Activated CD4-positive, alpha-beta T cell treated with anti-CD3 and anti-CD28 coated beads for 1 hour (primary cell): ENCODE data around the gene MICAL3.

Experiments used
- DNase-seq: peaks from one replicate; pipeline ENCODE4 v3.0.0-alpha.2; 2020

MICAL3 gene

DNA sequence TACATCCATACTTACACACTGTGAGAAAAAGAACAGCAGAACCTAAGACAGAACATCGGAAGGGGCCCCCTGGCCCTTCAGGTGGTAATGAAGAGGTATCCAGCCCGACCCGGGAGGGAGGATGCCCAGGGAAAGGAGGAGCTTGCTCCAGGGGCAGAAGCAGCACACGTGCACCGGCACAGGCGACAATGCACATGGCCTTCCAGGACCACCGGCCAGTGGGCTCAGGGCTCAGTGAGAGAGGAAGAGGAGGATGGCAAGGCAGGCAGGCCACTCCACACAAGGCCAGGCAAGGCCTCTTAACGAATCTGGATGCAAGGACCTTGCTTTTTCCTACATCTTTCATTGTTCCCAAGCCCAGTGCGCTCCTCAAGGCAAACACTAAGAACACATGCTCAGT is 52.6 kb downstream of the MICAL3 start:
- no peak for DNase-seq

DNA sequence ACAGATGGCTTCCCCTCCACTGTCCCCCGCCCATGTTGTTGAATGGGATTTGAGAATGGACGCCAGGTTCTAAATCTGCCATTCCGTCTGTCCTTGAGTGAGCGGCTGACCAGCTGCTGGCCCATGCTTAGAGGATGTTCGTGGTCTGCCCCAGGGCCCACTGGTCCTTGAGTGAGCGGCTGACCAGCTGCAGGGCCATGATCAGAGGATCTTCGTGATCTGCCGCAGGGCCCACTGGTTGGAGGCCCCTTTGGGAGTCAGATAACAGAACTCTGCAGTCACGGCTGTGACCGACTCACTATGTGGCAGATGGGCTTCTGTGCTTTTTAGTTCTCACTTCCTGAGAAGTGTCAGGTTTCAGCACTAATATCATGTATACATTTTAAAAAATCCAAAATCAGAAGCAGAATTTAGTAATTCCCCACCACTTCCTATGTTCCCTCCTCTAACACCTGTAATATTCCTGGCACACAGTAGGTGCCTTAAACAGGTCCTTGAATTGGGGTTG is 54.1 kb downstream of the MICAL3 start:
- no peak for DNase-seq

DNA sequence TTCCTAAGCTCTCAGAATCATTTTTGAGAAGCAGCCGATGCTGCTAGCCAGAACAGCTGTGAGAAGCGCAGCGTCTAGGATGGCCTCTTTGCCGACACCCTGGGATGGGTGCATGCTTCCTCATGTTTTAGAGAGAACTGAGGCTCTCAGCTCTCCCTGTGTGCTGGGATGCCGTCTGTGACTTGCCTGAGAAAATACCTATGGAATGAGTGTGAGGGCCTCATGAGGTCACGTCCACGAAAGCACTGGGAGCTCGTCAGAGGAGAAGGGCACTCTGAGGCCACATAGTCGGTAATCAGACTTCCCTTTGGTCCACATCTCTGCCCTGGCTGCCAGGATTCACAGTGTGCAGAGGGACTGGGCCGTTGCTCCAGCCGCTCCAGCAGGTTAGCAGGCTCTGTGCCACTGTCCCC is 54.7 kb downstream of the MICAL3 start:
- DNase-seq = no peak

DNA sequence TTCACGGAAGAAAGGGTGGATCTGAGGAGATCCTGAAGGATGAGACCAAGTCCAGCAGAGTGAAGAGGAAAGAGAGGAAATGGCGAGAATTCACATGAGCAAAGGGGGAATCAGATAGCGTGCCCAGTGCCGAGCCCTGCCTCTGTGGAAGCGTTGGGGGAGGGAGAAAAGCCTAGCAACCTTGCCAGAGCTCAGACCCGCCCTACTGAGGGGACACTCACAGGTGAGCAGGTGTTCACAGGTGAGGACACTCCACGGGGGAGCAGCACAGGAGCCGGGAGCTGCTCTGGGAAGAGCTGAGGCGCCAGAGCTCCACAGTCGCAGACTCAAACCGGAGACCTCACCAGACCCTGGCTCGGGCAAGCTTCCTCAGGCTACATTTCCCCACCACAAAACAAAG is 56.2 kb downstream of the MICAL3 start:
- DNase-seq = no peak

DNA sequence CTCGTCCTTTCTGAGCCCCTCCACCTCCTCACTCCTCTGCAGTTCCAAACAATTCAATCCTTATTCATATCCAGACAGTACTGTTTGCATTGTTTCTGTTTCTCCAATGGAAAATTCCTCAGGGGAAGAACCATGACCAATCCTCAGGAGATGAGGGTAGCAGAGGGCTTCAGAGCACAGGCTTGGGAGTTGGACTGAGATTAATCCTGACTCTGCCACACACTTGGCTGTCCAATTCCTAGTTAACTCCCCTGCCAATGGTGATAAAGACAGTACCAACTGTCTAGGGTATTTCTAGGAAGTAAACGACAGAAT is 58.0 kb downstream of the MICAL3 start:
- no peak for DNase-seq

DNA sequence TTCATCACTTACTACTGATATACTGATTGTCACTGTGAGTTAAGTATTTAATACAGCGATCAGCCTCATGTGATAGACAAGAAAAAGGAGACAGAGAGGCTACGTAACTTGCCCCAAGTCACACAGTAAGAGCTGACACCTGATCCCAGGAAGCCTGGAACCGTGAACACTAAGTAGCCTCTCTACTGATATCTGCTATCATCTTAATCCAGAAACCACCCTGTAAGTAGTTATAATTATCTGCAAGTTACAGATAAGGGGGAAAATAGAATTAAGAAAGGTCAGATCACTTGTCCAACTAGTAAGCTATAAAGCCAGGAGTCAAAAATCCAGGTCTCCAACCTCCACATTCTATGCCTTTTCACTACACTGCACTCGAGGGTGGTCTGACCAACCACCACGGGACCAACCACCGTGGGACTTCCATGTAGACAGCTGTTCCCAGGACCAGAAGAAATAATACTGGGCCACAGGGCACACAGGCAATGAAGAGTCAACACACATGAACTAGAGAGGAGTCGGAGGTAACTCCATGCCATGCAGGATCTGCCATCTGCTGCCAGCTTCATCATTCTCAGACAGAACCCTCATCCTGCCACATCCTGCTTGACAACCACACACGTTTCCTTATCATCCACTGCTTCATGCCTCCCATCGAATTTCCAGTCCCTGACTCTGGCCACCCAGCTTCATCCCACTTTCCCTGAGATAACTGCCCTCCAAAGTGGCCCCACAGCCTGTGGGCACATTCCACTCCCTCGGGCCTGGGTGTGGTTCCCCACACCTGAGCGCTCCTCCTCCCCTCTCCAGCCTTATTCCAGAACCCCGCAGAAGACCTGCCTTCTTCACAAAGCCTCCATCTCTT is 58.6 kb downstream of the MICAL3 start:
- no peak for DNase-seq

DNA sequence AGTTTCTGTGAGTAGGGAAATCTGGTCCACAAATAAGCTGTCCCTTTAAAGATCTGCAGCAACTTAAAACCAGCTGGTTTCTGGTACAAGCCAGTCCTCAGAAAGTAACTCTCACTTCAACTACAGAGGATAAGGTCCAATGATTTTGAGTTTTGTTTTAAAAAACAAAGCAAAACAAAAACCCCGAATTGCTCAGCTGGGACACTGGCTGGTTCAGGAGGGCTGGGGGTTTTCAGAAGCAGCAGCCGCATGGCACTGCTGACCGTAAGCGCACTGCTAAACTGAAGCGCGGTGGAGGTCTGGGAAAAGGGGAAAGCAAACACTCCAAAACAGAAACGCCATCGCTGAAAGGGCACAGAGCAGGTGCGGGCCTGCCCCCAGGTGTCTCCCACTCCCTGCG is 59.7 kb downstream of the MICAL3 start:
- no peak for DNase-seq

DNA sequence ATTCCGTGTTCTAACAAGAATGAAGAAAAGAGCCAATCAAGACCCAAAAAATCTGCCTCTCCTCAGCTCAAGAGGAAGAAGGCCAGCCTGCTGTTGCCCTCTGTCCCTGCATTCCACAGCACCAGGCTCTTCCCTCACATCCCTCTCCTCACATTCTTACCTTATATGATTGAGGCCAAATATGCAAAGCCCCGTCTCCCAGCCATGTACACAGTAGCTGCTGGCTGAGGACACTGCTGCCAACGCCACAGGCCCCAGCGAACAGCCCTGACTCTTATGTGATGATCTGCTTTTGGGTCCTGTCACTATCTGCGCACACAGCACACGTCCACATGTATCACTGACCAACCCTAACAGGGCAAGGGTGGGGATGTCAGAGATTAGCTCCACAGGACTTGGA is 60.2 kb downstream of the MICAL3 start:
- DNase-seq = no peak

DNA sequence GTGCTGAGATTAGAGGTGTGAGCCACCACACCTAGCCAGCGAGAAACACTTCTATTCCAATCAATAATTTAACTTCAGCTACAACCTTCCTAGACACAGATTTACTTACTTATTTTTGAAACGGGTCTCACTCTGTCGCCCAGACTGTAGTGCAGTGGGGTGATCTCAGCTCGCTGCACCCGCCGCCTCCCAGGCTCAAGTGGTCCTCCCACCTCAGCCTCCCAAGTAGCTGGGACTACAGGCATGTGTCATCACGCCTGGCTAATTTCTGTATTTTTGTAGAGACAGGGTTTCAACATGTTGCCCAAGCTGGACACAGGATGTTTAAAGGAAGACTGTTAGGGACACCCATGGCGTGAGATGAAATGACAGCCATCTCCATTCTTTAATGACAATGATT is 61.3 kb downstream of the MICAL3 start:
- DNase-seq = no peak

DNA sequence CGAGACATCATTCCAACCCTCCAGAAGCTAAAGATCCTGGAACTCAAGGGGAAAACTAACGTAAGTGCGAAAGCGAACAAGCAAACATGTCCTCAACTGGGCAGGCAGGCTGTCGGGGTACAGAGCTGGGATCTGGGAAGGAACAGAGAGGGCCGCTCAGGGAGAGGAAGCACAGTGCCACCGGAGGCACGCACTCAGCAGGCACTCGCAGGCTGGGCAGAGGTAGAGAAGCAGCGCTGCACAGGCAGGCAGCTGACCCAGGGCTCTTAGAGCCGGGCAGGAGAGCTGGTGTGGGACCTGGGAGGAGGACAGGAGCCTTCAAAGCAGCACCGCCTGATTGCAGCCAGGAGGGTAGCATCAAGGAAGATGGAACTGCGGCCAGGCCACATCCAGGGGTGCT is 62.2 kb downstream of the MICAL3 start:
- no peak for DNase-seq

DNA sequence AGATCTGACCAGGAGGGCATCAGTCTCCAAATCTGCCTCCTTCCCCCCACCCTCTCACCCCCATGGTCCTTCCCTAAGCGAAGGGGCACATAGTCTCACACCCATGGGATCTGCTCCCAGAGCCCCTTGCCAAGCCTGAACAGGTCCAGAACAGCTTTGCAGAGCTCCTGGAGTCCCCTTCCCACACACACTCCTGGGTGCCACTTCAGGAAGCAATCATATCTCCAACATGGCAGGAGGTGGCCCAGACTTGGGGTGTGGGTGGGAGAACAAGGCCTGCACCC is 63.0 kb downstream of the MICAL3 start:
- no peak for DNase-seq

DNA sequence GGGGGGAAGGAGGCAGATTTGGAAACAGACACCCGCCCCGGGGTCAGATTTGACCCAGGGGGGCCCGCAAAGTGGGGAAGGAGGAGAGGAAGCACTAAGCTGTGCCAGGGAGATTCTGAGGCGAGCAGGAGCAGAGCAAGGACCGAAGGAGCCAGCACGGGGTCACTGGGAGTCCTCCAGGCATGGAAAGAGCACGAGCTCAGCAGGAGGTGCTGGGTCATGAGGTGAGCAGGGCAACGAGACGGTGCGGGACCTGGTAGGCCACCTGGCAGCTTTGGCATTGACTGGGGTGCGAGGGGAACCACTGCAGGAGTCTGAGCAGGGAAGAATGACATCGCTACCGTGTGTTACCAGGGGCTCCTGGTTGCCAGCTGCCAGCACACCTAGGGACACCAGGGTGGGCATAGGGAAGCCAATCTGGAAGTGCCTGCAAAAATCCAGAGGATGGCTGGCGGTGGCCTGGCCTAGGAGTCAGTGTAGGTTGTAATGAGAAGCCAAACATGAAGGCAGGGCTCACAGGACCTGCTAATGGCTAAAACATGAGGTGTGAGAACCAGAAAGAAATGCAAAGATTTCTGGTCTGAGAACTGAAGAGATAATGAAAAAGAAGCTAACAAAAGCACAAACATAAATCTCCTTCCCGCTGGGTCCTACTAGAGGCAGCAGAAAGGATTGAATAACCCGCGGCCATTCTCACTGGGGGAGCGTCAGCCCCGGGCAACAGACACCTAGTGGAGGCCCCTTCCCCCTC is 63.5 kb downstream of the MICAL3 start:
- DNase-seq = no peak

DNA sequence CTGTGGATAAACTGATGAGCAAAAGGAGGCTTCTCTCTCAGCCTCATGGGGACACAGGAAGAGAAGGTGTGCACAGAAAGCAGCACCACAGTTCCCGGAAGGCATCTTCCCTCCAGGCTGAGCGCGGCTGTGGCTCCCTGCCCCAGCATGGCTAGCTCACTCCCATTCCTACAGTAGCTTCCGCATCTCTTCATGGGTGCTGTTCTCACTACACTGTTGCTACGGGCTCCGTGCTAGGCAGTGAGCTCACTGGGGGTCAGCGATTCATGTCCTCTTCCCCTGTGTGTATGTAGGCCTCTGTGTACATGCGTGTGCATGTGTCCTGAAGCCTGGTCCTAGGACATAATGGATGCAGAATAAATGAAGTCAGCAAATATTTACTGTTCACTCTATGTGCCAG is 64.3 kb downstream of the MICAL3 start:
- no peak for DNase-seq

DNA sequence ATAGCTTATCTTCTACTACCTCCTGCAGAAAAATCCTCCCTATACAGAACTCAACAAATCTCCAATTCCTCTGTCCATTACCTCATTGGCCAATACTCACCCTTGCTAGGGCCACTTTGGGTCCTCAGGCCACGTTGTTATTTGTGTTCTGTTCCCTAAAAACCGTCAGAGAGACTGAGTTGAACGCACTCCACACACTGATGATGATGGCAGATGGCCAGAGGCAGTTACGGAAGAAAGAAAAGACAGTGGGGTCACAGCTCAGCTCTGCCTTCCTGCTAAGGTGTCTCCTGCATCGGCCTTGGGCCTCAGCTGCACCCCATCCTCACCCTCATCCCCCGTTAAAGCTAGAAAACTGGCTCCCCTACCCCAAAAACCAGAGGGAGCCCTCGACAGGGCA is 66.2 kb downstream of the MICAL3 start:
- no peak for DNase-seq

DNA sequence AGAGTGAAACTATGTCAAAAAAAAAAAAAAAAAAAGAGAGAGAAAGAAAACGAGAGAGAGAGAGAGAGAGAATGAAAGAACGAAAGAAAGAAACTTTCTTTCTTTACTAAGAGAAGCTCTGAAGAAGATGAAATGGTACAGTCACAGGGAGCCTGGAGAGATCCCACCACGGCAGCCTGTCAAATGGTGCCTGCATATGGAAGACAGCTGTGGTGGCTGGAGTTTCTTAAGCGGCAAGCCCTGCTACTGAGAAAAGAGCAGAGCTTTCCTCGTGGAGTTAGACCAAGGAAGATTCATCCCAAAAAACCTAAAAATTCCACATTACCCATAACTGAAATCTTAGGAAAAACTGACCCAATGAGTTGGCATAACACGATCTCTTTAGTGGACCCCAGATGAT is 66.7 kb downstream of the MICAL3 start:
- DNase-seq = no peak

DNA sequence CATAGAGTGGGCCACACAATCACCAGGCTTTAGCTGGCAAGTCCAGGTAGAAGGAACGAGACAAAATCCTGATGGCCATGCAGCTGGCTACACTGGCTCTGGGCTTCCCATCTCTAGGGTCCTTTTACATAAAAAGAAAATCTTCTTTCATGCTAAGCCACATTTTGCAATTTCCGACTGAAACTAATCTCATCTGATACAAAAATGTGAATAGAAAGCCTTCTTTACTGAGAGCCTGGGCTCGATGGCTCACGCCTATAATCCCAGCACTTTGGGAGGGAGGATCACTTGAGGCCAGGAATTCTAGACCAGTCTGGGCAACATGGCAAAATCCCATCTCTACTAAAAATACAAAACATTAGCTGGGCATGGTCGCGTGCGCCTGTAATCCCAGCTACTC is 67.2 kb downstream of the MICAL3 start:
- DNase-seq = no peak

DNA sequence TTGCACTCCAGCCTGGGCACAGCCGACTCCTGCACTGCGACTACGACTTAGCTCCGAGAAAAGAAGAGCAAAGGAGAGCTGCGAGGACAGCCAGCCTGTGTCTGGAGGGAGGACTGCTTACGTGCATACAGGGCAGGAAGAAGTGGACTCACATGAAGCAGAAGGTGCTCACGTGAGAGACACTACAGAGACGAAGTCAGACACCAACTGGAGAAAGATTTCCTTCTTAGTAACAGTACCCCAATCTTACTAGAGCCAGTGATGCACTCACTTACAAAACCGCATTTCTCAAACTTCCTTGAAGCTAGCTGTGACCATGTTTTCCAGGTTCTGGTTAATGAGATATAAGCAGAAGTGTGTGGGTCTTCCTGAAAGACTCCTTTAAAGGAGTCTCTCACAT is 67.7 kb downstream of the MICAL3 start:
- no peak for DNase-seq

DNA sequence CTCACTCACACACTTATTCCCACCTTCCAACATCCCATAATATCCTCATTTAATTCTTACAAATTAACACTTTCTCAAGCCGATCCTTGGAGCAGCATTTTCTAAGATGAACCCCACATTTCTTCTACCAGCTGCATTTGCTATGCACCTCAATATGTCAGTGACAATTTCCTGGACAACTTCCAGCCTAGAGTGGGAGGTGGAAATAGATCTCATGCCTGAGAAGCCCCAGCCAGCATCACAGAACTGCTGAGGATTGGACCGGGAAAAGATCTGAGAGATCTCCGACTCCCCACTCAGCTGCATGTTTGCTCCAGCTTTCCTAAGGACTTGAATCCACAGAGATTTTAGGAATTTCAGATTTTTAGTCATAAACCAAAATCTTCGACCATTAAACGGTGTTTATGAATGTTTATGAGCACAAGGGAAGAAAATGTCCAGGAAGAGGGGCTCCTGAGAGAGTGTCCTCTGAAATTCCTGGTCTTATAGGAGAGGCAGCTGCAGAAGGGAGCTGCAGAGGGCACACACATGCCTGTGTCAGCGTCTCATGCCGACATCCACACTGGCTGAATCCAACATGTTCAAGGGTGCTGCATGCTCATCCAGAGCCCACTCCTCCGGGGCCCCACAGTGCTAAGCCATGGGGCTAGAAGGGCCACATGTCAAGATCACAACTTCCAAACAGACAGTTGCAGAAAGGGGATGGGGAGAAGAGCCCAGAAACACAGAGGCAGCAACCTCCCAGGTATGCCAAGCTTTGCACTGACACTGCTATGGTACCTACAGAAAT is 68.6 kb downstream of the MICAL3 start:
- no peak for DNase-seq

DNA sequence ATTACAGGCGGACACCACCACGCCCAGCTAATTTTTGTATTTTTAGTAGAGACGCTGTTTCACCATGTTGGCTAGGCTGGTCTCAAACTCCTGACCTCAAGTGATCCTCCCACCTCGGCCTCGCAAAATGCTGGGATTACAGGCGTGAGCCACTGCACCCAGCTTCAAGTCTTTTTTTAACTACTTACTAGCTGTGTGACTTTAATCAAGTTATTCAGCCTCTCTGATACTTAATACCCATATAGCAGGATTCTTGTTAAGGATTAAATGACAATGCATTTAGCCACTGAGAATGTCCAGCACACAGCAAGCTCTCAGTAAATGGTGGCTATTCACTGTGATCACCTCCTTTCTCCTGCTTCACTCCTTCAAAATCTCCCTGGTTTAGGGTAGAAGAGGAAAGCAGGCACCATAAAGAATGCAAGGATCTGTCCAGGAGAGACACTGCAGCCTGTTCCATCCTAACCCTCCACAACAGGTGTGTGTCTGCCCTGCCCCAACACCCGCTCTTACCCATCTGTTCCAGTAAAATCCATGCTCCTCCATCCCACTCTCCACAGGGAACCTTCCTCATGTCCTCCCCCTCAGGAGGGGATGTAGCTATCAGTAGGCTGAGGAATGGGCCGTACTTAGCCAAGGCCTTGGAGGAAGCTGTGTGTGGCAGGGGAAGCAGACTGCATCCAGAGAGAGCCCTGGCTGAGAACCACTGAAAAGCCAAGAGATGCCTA is 69.3 kb downstream of the MICAL3 start:
- no peak for DNase-seq

DNA sequence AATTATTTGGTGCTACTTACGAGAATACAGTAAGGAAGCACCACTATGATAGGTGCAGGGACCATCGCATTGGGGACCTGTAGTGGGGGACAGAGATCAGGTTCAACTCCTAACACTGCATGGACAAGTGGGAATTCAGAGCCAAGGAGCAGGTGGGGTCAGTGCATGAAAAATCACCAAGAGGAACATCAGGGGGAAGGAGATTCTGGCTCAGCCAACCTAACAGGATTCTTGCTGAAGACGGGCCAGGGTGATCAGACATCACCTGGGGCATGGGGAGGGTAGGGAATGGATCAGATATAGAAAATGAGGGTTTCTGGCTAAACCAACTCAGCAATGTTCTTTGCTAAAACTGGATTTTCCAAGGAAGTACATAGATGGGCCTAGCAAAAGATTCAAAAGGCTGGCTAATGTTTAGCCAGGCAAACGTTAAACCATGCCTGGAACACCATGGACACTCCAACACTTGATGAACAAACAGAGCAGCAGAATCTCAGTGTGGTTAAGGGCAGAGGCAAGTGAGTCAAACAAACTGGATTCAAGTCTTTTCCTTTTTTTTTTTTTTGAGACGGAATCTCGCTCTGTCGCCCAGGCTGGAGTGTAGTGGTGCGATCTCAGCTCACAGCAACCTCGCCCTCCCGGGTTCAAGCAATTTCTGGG is 70.0 kb downstream of the MICAL3 start:
- no peak for DNase-seq

DNA sequence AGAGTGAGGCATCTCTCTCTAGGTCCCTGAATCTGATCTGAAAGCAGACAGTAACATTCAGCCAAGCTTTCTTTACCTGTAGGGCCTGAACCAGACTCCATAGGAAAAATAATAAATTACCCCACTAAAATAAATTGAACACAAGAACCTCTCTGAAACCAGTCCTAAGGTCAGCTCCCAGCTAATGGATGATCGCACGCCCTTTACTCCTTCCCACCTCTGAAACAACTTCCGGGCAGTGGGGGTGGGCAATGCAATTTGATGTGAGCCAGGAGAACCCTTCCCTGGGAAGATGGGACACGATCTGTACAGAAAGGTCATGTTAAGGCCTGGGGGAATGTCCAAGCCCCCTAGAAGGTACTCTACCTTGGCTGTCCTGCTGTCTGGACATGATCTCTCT is 71.2 kb downstream of the MICAL3 start:
- DNase-seq = no peak

DNA sequence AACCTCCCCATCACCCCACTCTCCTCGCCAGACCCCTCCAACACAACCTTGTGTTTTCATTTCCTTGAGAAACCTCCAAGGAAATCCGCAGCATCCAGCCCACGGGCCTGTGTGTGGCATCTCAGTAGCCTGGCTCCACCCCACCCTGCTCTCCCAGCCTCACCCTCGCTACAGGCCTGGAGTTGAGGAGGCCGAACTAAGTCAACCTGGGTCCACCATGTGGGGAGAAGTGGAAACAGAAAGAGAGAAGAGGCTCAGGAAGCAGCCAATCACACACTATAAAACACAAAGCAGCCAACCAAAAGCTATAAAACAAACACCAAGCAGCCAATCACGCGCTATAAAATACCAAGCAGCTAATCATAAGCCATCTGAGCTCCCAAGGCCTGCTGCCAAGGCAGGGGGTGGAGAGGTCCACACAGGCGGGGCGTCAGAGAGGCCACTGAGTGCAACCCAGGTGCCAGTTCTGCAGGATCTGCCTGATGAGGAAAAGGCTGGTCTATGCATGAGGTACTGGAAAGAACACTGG is 72.0 kb downstream of the MICAL3 start:
- DNase-seq = no peak
